ENCODE data around the gene OR52I2. TPM values are rescaled to one million over a fixed set of nuclear protein-coding genes. Genes with fewer than 3 reads are reported as not detected.

OR52I2 gene
- total RNA-seq, 1 donor from 2014 or later = not detected

GRCh38 chr11:4580124-4580523 is 1.4 kb upstream of the OR52I2 start:
- Mint-ChIP-seq H3K27me3 (peaks cover 5% of the 10 kb centered on the region), H3K4me1 (ENCODE audit: low read depth) (peaks cover 5% of the 10 kb centered on the region), H3K36me3 (ENCODE audit: insufficient read depth) (no peaks in the 10 kb centered on the region), H3K9me3 (ENCODE audit: low read depth) (no peaks in the 10 kb centered on the region), H3K27ac (no peak overlapping the region), H3K4me3 (ENCODE audit: low read depth) (no peak overlapping the region)
- no peak for DNase-seq (ENCODE audit: low spot score, unreplicated experiment)
- TF ChIP-seq, protein P1, sequence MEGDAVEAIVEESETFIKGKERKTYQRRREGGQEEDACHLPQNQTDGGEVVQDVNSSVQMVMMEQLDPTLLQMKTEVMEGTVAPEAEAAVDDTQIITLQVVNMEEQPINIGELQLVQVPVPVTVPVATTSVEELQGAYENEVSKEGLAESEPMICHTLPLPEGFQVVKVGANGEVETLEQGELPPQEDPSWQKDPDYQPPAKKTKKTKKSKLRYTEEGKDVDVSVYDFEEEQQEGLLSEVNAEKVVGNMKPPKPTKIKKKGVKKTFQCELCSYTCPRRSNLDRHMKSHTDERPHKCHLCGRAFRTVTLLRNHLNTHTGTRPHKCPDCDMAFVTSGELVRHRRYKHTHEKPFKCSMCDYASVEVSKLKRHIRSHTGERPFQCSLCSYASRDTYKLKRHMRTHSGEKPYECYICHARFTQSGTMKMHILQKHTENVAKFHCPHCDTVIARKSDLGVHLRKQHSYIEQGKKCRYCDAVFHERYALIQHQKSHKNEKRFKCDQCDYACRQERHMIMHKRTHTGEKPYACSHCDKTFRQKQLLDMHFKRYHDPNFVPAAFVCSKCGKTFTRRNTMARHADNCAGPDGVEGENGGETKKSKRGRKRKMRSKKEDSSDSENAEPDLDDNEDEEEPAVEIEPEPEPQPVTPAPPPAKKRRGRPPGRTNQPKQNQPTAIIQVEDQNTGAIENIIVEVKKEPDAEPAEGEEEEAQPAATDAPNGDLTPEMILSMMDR (IDR thresholded peaks at IDR 0.05; ENCODE audit: unreplicated experiment) = no peak

GRCh38 chr11:4589017-4589416 is 7.5 kb downstream of the OR52I2 start:
- Mint-ChIP-seq H3K36me3 (ENCODE audit: insufficient read depth) (no peaks in the 10 kb centered on the region), H3K4me3 (ENCODE audit: low read depth) (no peak overlapping the region), H3K27ac (no peak overlapping the region), H3K9me3 (ENCODE audit: low read depth) (no peaks in the 10 kb centered on the region), H3K4me1 (ENCODE audit: low read depth) (peaks cover 14% of the 10 kb centered on the region), H3K27me3 (peaks cover 5% of the 10 kb centered on the region)
- TF ChIP-seq, protein P1 (IDR thresholded peaks at IDR 0.05; ENCODE audit: unreplicated experiment) = no peak
- no peak for DNase-seq (ENCODE audit: low spot score, unreplicated experiment)

- peaks cover 8% of the 10 kb centered on the region for H3K36me3 Mint-ChIP-seq (ENCODE audit: insufficient read depth)
- H3K27me3 Mint-ChIP-seq = no peaks in the 10 kb centered on the region
Measured at GRCh38 chr11:4593739-4594138, 12.2 kb downstream of the OR52I2 start, which contains the start of gene OR52I1. OR52I1 (plus strand) TSS chr11:4594039; CDS start chr11:4594039, 0 bp downstream.

GRCh38 chr11:4605057-4605456 is 23.5 kb downstream of the OR52I2 start:
- peaks cover 10% of the 10 kb centered on the region for H3K36me3 Mint-ChIP-seq (ENCODE audit: insufficient read depth)
- H3K27me3 Mint-ChIP-seq = peaks cover 6% of the 10 kb centered on the region
- DNase-seq (ENCODE audit: low spot score, unreplicated experiment) = no peak
- no peak overlapping the region for H3K27ac Mint-ChIP-seq
- TF ChIP-seq, protein P1 (IDR thresholded peaks at IDR 0.05; ENCODE audit: unreplicated experiment) = no peak
- H3K4me3 Mint-ChIP-seq (ENCODE audit: low read depth) = no peak overlapping the region
- H3K9me3 Mint-ChIP-seq (ENCODE audit: low read depth) = no peaks in the 10 kb centered on the region
- H3K4me1 Mint-ChIP-seq (ENCODE audit: low read depth) = peaks cover 15% of the 10 kb centered on the region

More at GRCh38 chr11:4593739-4594138, 12.2 kb downstream of the OR52I2 start, which contains the start of gene OR52I1:
- no peak within 1 kb of the TSS for H3K4me3 Mint-ChIP-seq (ENCODE audit: low read depth)
- TF ChIP-seq, protein P1 (IDR thresholded peaks at IDR 0.05; ENCODE audit: unreplicated experiment) = no peak
- DNase-seq (ENCODE audit: low spot score, unreplicated experiment) = no peak
- H3K9me3 Mint-ChIP-seq (ENCODE audit: low read depth) = no peaks in the 10 kb centered on the region
- no peak within 1 kb of the TSS for H3K27ac Mint-ChIP-seq
- H3K4me1 Mint-ChIP-seq (ENCODE audit: low read depth) = peaks cover 14% of the 10 kb centered on the region

DNA sequence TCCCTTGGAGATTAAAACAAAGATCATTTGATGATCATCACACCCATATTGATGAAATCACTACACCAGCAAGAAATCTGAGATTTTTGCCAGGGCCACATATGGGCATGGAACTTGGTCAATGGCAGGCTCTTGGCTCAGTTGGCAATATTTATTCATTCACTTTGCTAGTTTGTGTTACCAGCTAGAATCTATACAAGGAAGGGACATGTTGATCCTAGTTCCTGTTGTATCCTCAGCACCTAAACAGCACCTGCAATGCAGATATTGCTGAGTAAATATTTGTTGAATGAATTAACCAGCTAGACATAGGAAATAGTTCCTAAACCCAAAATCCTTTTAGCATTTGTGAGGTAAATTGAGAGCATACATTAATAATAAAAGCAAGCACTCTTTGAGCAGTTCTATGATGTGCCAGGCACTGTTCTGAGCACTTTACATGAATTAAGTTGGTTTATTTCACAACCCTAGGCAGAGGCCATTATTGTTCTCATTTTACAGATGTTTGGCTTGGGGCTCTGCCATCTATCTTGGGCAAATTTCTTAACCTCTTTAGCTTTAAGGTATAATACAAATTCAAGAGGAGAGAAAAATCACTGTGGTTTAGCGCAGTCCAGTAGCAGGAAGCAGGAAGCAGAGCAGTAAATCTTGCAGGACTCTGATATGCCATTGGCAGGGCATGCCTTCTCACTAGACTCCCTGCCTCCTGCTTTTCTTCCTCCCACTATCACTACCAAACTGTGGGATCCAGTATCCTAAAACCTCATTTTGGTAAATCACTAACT is 24.9 kb downstream of the OR52I2 start:
- Mint-ChIP-seq H3K27me3 (peaks cover 6% of the 10 kb centered on the region), H3K9me3 (ENCODE audit: low read depth) (no peaks in the 10 kb centered on the region), H3K36me3 (ENCODE audit: insufficient read depth) (peaks cover 8% of the 10 kb centered on the region), H3K4me3 (ENCODE audit: low read depth) (peak overlapping the region; percentile 79), H3K4me1 (ENCODE audit: low read depth) (peaks cover 15% of the 10 kb centered on the region), H3K27ac (no peak overlapping the region)
- DNase-seq (ENCODE audit: low spot score, unreplicated experiment) = no peak
- TF ChIP-seq, protein P1 (IDR thresholded peaks at IDR 0.05; ENCODE audit: unreplicated experiment) = no peak

Measured in progenitor cell of endocrine pancreas (in vitro differentiated cells).